Measurements from ENCODE around the gene YAF2. TPM values are rescaled to one million over a fixed set of nuclear protein-coding genes. Genes with fewer than 3 reads are reported as not detected.
A peak's percentile ranks its signal among the peaks of the same experiment; 100 is the strongest.

The YAF2 gene
- total RNA-seq, 1 donor from 2014 or later: 35.4 TPM

- no peak for TF ChIP-seq CTCF (IDR thresholded peaks at IDR 0.05)
- Mint-ChIP-seq H3K36me3 (ENCODE audit: low read depth) (peaks cover 8% of the 10 kb centered on the region), H3K27ac (ENCODE audit: unreplicated experiment) (no peak overlapping the region), H3K4me3 (ENCODE audit: unreplicated experiment) (no peak overlapping the region), H3K4me1 (ENCODE audit: low read depth) (peaks cover 35% of the 10 kb centered on the region), H3K27me3 (ENCODE audit: low read depth) (no peaks in the 10 kb centered on the region), H3K9me3 (ENCODE audit: low read depth) (no peaks in the 10 kb centered on the region)
- no peak for DNase-seq (ENCODE audit: low spot score)
These were observed 74.1 kb downstream of the YAF2 start for GRCh38 chr12:42163913-42164312.

GRCh38 chr12:42162965-42163364 lies 75.1 kb downstream of the YAF2 start:
- Mint-ChIP-seq H3K4me3 (ENCODE audit: unreplicated experiment) (no peak overlapping the region), H3K4me1 (ENCODE audit: low read depth) (peaks cover 27% of the 10 kb centered on the region), H3K27me3 (ENCODE audit: low read depth) (no peaks in the 10 kb centered on the region), H3K9me3 (ENCODE audit: low read depth) (no peaks in the 10 kb centered on the region), H3K27ac (ENCODE audit: unreplicated experiment) (peak overlapping the region; percentile 57), H3K36me3 (ENCODE audit: low read depth) (peaks cover 8% of the 10 kb centered on the region)
- no peak for DNase-seq (ENCODE audit: low spot score)
- TF ChIP-seq CTCF (IDR thresholded peaks at IDR 0.05): no peak

GRCh38 chr12:42162193-42162592 lies 75.9 kb downstream of the YAF2 start:
- no peaks in the 10 kb centered on the region for H3K27me3 Mint-ChIP-seq (ENCODE audit: low read depth)
- H3K36me3 Mint-ChIP-seq (ENCODE audit: low read depth): peaks cover 8% of the 10 kb centered on the region
- H3K9me3 Mint-ChIP-seq (ENCODE audit: low read depth): no peaks in the 10 kb centered on the region
- H3K27ac Mint-ChIP-seq (ENCODE audit: unreplicated experiment): no peak overlapping the region
- no peak for DNase-seq (ENCODE audit: low spot score)
- H3K4me3 Mint-ChIP-seq (ENCODE audit: unreplicated experiment): no peak overlapping the region
- no peak for TF ChIP-seq CTCF (IDR thresholded peaks at IDR 0.05)
- H3K4me1 Mint-ChIP-seq (ENCODE audit: low read depth): peaks cover 24% of the 10 kb centered on the region

GRCh38 chr12:42161529-42161928 lies 76.5 kb downstream of the YAF2 start:
- H3K36me3 Mint-ChIP-seq (ENCODE audit: low read depth): peaks cover 9% of the 10 kb centered on the region
- no peaks in the 10 kb centered on the region for H3K27me3 Mint-ChIP-seq (ENCODE audit: low read depth)
- H3K27ac Mint-ChIP-seq (ENCODE audit: unreplicated experiment): no peak overlapping the region
- H3K4me1 Mint-ChIP-seq (ENCODE audit: low read depth): peaks cover 19% of the 10 kb centered on the region
- no peak overlapping the region for H3K4me3 Mint-ChIP-seq (ENCODE audit: unreplicated experiment)
- no peak for DNase-seq (ENCODE audit: low spot score)
- TF ChIP-seq CTCF (IDR thresholded peaks at IDR 0.05): no peak
- no peaks in the 10 kb centered on the region for H3K9me3 Mint-ChIP-seq (ENCODE audit: low read depth)

- TF ChIP-seq CTCF (IDR thresholded peaks at IDR 0.05): no peak
- Mint-ChIP-seq H3K9me3 (ENCODE audit: low read depth) (peaks cover 3% of the 10 kb centered on the region), H3K4me3 (ENCODE audit: unreplicated experiment) (no peak overlapping the region), H3K27ac (ENCODE audit: unreplicated experiment) (no peak overlapping the region), H3K36me3 (ENCODE audit: low read depth) (peaks cover 9% of the 10 kb centered on the region), H3K4me1 (ENCODE audit: low read depth) (no peaks in the 10 kb centered on the region), H3K27me3 (ENCODE audit: low read depth) (no peaks in the 10 kb centered on the region)
- DNase-seq (ENCODE audit: low spot score): no peak
These were observed 81.8 kb downstream of the YAF2 start for GRCh38 chr12:42156232-42156631.
